Measurements from ENCODE around the gene ZFPL1.

Gene ZFPL1

DNA sequence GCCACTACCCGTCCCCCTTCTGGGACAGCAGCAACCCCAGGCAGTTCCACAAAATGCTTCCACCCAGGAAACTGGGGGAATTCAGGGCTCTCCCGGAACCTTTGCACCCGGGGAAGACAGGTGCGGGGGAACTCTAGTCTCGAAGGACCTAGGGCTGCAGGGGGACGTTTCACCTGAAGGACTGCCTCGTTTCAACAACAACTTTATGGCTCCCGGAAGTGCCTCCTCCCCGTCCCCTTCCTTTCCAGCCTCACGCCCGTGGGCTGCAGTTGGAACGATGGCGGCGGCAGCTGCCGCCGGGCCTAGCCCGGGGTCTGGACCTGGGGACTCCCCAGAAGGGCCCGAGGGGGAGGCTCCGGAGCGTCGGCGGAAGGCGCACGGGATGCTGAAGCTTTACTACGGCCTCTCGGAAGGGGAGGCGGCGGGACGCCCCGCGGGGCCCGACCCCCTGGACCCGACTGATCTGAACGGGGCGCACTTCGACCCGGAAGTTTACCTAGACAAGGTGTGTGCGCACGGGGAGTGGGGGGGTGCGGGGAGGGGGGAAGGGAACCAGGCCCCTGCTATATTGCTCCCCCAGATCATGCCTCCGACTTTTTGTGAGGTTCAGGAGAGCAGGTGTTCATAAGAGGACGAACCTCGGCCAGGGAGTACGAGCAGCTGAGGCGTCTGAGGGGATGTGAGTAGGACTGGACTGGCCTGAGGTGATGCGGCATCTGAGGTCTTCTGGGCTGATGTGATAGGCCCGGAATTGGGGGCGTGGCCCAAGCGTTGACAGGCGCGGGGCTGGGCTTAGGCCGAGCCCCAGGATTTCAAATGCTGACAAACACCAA lies 12.2 kb downstream of the ZFPL1 start, which contains the start of gene VPS51:
VPS51 (plus strand) TSS at position 241 of the 833 bp plus-strand sequence; CDS start at position 278, 37 bp downstream.
- DNase-seq: peak; percentile 86

- no peak for DNase-seq
Measured at GRCh38 chr11:65096926-65097325, 12.9 kb downstream of the ZFPL1 start.

- DNase-seq: no peak
Measured at GRCh38 chr11:65100674-65101350, 16.8 kb downstream of the ZFPL1 start.

- no peak for DNase-seq
Measured at GRCh38 chr11:65102142-65103095, 18.4 kb downstream of the ZFPL1 start.

GRCh38 chr11:65103476-65103875 lies 19.5 kb downstream of the ZFPL1 start:
- no peak for DNase-seq

GRCh38 chr11:65104628-65105027 lies 20.6 kb downstream of the ZFPL1 start:
- no peak for DNase-seq

DNA sequence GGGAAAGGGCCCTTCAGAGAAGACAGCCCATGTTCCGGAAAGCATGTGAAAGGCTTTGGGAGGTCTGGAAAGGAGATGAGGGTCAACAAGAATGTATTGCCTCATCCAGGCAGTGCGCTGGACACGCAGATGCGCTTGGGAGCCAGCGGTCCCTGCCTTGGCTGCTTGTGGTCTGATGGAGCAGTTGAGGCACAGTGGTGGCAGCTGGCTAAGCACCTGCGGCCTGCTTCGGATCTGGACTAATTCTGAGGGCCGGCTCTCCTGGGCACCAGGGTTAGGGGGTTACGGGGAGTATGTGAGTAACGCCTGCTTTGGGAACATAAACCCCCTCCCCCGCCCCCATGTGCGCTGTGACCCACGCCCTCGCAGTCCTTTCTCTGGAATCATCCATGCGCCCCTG lies 23.1 kb downstream of the ZFPL1 start:
- no peak for DNase-seq

GRCh38 chr11:65107751-65108468 lies 23.9 kb downstream of the ZFPL1 start:
- DNase-seq: no peak

DNA sequence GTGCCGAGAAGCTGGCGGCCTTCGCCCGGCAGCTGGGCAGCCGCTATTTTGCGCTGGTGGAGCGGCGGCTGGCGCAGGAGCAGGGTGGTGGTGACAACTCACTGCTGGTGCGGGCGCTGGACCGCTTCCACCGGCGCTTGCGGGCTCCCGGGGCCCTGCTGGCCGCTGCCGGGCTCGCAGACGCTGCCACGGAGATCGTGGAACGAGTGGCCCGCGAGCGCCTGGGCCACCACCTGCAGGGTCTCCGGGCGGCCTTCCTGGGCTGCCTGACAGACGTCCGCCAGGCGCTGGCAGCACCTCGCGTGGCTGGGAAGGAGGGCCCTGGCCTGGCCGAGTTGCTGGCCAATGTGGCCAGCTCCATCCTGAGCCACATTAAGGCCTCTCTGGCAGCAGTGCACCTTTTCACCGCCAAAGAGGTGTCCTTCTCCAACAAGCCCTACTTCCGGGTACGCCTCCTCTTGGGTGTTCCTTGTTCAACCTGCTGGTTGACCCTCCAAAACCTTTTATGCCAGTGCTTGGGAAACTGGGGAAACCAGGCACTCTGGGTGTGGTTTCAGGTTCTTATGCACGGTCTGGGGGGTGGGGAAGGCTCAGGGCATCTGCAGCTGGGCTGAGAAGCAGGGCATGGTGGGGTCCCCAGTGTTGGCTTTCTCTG lies 24.6 kb downstream of the ZFPL1 start:
- DNase-seq: no peak

- DNase-seq: no peak
Measured at GRCh38 chr11:65109231-65110198, 25.5 kb downstream of the ZFPL1 start.

- DNase-seq: peak; percentile 62 to 69
Measured at GRCh38 chr11:65110354-65110861, 26.4 kb downstream of the ZFPL1 start.

- no peak for DNase-seq
Measured at GRCh38 chr11:65111159-65111743, 27.2 kb downstream of the ZFPL1 start.

- peak; percentile 93 to 97 for DNase-seq
Measured at GRCh38 chr11:65111744-65112545, 27.9 kb downstream of the ZFPL1 start, which contains the start of gene TM7SF2. TM7SF2 (plus strand) TSS chr11:65111872; CDS start chr11:65112016, 144 bp downstream.

GRCh38 chr11:65112546-65113360 lies 28.7 kb downstream of the ZFPL1 start:
- DNase-seq: peak; percentile 31 to 38

DNA sequence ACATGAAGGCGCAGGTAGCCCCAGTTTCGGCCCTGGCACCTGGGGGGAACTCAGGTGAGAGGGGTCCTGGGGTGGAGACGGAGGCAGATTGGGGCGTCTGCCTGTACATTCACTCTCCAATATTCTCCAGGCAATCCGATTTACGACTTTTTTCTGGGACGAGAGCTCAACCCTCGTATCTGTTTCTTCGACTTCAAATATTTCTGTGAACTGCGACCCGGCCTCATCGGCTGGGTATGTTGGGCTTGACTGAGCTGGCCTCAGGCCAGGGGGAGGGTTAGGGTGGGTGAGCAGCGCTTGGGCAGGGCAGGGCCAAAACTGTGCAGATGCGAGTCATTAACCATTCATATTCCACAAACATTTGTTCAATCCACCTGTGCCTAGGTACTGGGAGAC lies 29.3 kb downstream of the ZFPL1 start:
- DNase-seq: peak; percentile 38 to 42

GRCh38 chr11:65113839-65114238 lies 29.8 kb downstream of the ZFPL1 start:
- DNase-seq: no peak

- no peak for DNase-seq
Measured at GRCh38 chr11:65114538-65115171, 30.6 kb downstream of the ZFPL1 start.

Measured in SHP77 (cell line).